ENCODE measurements around the gene GPR107. TPM values are rescaled to one million over a fixed set of nuclear protein-coding genes. Genes with fewer than 3 reads are reported as not detected.
A peak's percentile ranks its signal among the peaks of the same experiment; 100 is the strongest.

GPR107 gene
- total RNA-seq, 4 donors from 2014 or later: 18.9 to 27.0 (median 23.2) TPM

- no peak for DNase-seq
- no peak for TF ChIP-seq POLR2A (IDR thresholded peaks at IDR 0.05)
- TF ChIP-seq CTCF (IDR thresholded peaks at IDR 0.05): no peak
- Histone ChIP-seq H3K4me3 (no peak overlapping the region), H3K4me1 (peaks cover 0 to 9% (median 0%) of the 10 kb centered on the region in 3 donors), H3K9me3 (no peaks in the 10 kb centered on the region), H3K27ac (no peak overlapping the region), H3K27me3 (no peaks in the 10 kb centered on the region), H3K36me3 (peaks cover 0 to 29% (median 0%) of the 10 kb centered on the region in 3 donors)
- 66 to 68% methylated on average over 2 of the region's 2 CpGs for WGBS, 2 donors
- intact Hi-C loops (cut with DNase I): no loop called here
These were observed 9.0 kb downstream of the GPR107 start for GRCh38 chr9:130062750-130063149.

- no peak for TF ChIP-seq POLR2A (IDR thresholded peaks at IDR 0.05)
- 93 to 98% methylated on average over 3 to 4 of the region's 4 CpGs for WGBS, 2 donors
- no peak overlapping the region for H3K4me3 ChIP-seq
- no peaks in the 10 kb centered on the region for H3K27me3 ChIP-seq
- H3K27ac ChIP-seq: no peak overlapping the region
- H3K4me1 ChIP-seq: peaks cover 0 to 26% (median 0%) of the 10 kb centered on the region in 3 donors
- DNase-seq: no peak
- intact Hi-C loops (cut with DNase I): no loop called here
- peaks cover 0 to 10% (median 0%) of the 10 kb centered on the region in 3 donors for H3K36me3 ChIP-seq
- H3K9me3 ChIP-seq: no peaks in the 10 kb centered on the region
These were observed 10.9 kb downstream of the GPR107 start for GRCh38 chr9:130064621-130065020.

- Histone ChIP-seq H3K4me3 (no peak overlapping the region), H3K27me3 (no peaks in the 10 kb centered on the region), H3K4me1 (peaks cover 0 to 37% (median 12%) of the 10 kb centered on the region in 3 donors), H3K36me3 (peaks cover 0 to 5% (median 0%) of the 10 kb centered on the region in 3 donors), H3K9me3 (no peaks in the 10 kb centered on the region), H3K27ac (peak overlapping the region; percentile 24 to 71 (median 52))
- 80 to 89% methylated on average over 1 of the region's 1 CpG for WGBS, 2 donors
- TF ChIP-seq CTCF (IDR thresholded peaks at IDR 0.05) (no peak), POLR2A (IDR thresholded peaks at IDR 0.05) (no peak)
- intact Hi-C loops (cut with DNase I): no loop called here
- no peak for DNase-seq
These were observed 15.3 kb downstream of the GPR107 start for GRCh38 chr9:130069048-130069447.

- DNase-seq: no peak
- WGBS, 2 donors: 68 to 71% methylated on average over 9 of the region's 9 CpGs
- Histone ChIP-seq H3K4me3 (no peak overlapping the region), H3K27me3 (no peaks in the 10 kb centered on the region), H3K36me3 (peaks cover 0 to 24% (median 14%) of the 10 kb centered on the region in 3 donors), H3K27ac (peak overlapping the region in 1 of 4 donors; percentile 16), H3K4me1 (peaks cover 0 to 44% (median 16%) of the 10 kb centered on the region in 3 donors), H3K9me3 (no peaks in the 10 kb centered on the region)
- intact Hi-C loops (cut with DNase I): no loop called here
- TF ChIP-seq CTCF (IDR thresholded peaks at IDR 0.05) (no peak), POLR2A (IDR thresholded peaks at IDR 0.05) (no peak)
These were observed 19.0 kb downstream of the GPR107 start for GRCh38 chr9:130072515-130073235.

GRCh38 chr9:130073373-130073772, 19.7 kb downstream of the GPR107 start:
- intact Hi-C loops (cut with DNase I): no loop called here
- TF ChIP-seq CTCF (IDR thresholded peaks at IDR 0.05) (no peak), POLR2A (IDR thresholded peaks at IDR 0.05) (no peak)
- Histone ChIP-seq H3K27ac (peak overlapping the region in 3 of 4 donors; percentile 2 to 34 (median 16)), H3K4me1 (peaks cover 0 to 37% (median 16%) of the 10 kb centered on the region in 3 donors), H3K4me3 (no peak overlapping the region), H3K9me3 (no peaks in the 10 kb centered on the region), H3K27me3 (no peaks in the 10 kb centered on the region), H3K36me3 (peaks cover 0 to 31% (median 17%) of the 10 kb centered on the region in 3 donors)
- no peak for DNase-seq
- 42 to 45% methylated on average over 2 of the region's 2 CpGs for WGBS, 2 donors

All from esophagus squamous epithelium (tissue), 5 donors.